Measurements from ENCODE around the gene MYMX.

MYMX gene

DNA sequence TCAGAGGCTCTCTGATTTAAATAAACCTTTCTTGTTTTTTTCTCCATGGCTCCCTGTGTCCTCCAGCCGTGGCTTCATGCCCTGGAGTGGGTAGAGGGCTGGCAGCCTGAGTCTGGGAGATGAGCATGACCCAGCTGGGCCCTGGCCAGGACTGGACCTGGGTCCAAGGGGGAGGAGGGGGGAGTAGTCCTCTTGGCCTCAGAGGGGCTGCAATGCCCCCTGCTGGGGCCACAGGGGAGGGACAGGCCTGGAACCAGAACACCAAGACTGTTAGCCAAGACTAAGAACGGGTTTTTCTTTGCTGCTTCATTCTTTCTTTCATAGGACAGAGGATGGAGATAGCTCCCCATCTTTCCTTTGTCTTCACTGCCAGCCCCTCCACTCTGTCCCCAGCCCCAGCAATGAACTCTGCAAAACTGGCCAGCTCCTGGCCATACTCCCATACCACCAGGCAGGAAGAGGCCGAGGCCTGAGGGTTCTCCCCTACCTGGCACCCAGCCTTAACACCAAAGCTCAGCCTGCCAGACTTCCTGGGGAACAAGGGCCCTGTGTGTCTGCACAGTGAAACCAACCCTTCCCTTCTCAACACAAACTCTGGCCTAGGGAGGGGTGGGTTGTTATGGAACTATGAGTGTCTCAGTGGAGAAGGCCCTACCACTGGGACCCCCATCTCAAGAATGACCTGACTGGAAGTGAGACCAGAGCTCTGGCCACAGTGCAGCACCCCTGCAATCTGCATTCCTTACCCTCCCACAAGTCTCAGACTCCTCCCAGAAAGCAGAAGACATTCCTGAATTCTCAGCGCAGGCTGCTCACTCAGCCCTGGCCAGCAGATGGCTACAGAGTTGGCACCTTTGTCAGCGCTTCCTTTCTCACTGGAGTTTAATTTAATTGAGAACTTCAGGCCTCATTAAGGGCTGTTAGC is 17.6 kb downstream of the MYMX start:
- DNase-seq, result no peak

DNA sequence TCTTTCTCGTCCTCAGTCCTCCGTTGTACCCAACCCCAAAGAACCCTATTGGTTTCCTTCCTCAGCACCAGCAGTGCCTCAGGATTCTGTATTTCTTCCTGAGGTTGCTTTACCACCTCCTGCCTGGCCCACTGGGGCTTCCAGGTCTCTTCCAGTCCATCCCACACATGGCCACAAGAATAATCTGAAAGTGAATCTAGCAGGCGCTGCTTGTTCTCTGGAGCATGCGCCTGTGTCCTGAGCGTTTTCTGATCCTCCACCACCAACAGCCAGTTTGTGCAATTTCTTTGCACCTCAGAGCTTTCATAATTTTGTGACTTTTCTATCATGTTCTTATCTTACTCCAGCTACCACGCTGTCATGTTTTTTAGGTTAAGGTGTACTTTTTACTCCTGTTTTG is 18.5 kb downstream of the MYMX start:
- no peak for DNase-seq

DNA sequence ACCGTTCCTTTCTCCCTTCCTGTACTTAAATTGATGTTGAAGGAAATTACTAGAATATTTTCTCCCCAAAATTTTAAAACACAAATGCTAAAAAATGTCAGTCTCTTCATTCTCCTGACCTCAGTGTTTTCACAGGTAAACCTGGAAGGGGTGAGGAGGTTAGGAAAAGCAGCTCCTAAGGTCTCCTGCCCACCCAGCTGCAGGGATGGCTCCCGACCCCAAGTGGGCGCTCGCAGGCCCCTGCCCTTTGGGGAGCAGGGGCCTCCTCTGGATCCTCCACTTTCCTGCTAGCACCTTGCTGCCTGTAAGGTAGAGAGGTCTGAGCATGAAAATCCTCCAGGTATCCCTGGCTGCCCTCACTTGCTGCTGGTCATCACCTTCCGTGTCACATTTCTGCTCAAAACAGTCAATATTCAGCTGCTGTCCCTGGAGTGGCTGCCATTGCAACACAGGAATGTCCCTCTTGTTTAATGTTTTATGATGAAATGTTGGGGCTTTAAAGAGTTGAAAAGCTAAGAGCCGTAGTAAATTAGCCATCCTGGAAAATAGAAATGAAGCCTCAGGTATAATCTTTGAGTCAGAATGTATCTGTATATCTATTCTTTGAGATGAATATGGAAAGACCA is 19.3 kb downstream of the MYMX start:
- no peak for DNase-seq

DNA sequence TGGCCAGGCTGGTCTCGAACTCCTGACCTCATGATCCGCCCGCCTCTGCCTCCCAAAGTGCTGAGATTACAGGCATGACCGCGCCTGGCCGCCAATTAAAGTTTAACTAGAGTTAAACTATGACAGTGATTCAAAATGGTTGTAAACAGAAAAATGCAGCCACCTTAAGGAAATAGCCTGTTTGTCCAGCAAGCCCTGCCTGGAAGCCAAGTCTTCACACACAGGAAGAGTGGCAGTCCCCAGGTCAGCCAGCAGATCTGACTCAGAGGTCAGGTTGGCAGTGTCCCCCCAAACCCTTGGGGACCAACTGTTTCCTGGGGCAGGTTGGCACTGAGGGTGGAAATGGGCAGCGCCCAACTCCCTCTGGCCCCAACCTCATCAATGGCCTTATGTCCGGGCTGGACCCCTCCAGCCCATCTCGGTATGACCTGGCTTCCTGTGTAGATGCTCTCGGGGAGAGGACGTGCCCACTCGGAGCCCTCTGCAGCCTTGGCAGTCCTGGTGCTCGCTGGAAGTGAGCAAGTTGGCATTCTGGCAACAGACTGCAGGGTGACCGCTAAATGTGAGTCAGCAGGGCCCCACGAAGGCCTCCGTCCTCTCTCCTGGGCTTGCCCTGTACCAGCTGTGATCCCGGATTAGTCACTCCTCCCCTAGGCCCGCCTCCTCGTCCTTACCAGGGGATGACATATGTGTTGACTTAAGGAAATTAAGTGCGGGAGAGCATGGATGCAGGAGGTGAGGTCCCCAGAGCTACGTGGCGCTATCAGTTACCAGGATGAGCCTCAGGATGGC is 20.5 kb downstream of the MYMX start:
- peak; percentile 96 for DNase-seq

DNA sequence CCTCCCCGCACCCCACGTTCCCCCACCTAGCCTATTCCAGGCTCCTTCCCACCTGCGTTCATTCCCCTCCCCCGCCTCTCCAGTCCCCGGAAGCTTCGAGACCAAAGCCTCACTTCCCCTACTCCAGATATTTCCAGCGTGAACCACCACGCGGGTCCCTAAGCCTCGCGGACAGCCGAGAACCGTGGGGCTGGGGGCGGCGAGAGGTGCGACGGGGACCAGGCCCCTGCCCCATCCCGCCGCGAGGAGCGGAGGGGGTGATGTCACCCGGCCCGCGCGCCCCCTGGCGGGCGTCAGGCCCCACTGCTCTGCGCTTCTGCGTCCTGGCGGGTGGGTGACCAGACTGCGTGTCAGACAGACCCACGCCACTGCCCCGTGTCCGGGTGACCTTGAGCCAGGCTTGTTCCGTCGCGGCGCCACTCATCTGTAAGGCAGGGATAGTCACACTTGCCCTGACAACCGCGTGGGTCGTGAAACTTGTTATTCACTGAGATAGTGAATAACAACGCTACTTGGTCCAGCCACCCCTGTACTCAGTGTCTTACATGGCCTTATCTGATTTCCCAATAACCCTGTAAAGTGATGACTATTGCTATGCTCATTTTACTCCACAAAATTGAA is 21.2 kb downstream of the MYMX start:
- DNase-seq, result peak; percentile 59

DNA sequence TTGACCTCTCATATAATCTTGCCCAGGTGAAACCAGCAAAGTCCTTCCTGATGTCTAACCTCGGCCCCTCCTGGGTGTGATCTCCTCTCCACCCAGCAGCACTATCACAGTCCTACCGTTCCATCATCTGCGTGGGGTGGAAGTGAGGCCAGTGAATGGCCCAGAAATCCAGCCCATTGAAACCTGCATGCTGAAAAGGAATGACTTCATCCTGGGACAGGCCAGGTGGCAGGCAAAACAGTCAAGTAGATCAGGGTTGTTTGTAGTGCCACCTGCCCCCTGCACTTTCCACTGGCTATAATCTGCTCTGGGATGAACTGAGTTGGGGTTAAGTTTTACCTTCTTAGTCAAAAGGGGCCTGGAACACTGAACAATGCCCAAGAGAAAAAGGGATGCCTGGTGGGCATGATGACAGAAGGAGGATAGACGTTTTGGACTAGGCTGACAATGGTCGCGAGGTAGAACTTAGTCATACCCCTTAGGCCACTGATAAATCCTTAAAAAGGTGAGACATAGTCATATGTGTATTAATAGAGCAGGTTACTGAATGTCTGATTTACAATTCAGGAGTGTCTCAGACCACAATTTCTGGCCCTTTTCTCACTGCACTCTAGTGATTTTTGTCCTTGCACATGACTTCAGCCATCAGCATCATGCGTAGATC is 22.1 kb downstream of the MYMX start:
- DNase-seq, result no peak

DNA sequence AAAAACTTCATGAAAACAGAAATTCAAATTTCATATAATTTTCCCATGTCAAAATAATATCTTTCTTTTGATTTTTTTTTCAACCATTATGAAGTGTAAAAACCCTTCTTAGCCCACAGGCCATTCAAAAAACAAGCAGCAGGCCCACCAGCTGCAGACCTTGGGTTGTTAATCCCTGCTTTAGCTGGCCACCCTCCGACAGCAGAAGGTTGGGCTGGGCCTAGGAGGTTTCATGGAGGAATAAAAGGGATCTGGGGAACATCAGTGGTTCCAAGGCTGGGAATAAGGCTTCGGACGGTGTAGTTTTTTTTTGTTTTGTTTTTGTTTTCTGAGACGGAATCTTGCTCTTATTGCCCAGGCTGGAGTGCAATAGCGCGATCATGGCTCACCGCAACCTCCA is 26.6 kb downstream of the MYMX start:
- no peak for DNase-seq

DNA sequence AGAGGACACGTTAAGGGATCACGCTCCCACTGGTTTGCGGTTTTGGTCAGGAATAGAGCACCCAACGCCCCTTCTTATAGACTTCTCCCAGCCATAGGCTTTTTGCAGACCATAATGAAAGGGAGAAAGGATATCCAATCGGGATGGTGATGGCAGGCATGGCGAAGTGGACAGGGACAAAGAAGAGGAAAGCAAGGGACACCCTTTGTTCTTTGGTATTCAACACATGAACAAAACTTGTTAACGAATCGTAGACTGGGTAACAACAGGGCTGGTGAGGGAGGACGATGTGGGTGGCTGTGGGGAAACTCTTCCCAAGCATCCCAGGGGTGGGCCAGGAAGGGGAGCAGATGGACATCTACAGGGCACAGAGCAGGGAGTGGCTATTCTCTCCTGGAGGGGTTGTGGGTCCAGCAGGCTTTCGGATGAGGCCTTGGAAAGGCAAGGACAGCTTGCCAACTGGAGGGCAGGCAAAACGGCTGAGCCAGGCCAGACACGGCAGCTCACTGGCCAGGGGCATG is 28.7 kb downstream of the MYMX start:
- no peak for DNase-seq

DNA sequence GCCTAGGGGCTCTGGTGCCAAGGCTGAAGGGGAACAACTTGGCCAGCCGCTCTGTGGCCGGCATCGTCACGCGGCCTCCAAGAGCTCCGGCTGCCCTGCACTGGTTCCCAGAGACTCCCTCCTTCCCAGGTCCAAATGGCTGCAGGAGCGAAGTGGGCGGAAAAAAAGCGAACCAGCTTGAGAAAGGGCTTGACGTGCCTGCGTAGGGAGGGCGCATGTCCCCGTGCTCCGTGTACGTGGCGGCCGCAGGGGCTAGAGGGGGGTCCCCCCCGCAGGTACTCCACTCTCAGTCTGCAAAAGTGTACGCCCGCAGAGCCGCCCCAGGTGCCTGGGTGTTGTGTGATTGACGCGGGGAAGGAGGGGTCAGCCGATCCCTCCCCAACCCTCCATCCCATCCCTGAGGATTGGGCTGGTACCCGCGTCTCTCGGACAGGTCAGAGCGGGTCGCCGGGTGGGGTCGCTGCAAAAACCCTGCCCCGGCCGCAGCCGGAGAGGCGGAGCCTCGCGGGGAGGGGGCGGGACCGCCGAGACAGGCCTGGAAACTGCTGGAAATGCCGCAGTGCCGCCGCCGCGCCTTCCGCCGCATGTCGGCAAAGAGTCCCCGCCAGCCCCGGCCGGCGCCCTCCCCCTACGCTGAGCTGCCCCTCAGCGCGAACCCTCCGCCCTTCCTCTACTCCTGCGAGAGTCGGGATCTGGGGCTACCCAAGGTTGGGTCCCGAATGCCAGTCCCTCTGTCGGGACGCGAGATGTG is 29.4 kb downstream of the MYMX start:
- DNase-seq, result peak; percentile 95

DNA sequence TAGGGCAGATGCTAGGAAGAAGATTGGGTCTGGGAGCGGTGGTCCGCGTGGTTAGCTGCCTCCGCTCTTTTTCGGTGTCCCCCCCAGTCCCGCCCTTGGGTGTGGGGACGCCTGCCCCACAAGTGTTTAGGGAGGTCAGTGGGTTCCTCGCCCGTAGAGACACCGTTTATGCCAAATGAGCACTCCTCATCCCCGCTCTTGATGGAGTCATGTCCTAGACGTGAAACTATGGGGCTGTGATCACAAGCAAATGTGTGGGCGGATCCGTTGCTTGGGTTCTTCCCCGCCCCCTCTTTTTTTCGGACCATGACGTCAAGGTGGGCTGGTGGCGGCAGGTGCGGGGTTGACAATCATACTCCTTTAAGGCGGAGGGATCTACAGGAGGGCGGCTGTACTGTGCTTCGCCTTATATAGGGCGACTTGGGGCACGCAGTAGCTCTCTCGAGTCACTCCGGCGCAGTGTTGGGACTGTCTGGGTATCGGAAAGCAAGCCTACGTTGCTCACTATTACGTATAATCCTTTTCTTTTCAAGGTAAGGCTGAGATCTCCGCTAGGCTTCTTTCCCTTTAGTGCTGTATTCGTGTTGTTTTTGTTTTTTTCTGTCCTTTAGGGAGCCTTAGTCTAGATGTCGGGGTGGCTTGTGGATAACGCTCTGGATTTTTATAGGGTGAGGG is 30.1 kb downstream of the MYMX start, which contains the start of gene HSP90AB1:
TSS of gene HSP90AB1 (plus strand) at position 439 of the 675 bp plus-strand sequence. CDS start 1,529 bp downstream, outside the sequence.
- peak; percentile 99 for DNase-seq

DNA sequence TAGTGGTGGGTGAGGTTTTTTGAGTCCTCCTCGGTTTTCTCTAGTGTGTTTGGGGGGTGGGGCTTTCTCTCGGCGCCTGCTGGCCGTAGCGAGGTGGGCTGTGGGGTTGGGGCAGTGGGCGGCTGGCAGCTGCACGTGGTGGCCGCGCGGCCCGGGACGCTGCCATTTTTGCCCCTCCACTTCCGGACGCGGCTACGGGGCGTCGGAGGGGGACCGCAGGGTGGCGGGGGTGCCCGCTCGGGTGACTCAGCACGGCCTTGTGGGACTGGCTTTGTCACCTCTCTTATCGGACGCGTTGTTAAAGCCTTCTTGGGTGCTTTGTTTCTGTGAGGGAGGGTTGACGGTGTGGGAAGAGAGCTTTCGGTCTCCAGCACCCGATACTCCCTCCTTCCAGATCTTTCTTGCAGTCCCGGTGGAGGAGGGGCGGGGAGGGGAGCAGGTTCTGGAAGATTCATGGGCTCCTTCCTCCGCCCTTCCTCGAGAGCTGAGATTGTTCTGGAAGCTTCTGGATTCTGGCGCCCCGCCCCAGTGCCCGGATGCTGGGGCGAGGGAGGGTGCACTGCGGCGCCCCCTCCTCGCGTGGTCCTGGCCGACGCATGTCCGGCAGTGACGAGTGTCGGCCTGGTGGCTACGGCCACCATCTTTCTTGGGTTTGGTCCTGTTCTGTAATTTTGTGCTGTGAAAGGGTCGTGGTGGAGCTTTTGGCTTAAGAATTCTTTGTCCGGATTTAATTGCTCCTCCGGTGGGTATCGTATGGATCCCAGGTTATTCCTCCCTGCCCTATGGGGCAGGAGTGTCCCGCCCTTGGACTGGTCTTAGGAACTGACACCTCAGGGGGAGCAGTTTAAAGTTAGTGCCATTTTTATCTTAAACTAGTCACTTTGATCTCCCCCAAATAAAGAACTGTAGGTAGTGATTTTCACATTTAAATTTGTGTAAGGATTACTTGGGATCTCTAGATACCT is 30.9 kb downstream of the MYMX start:
- DNase-seq, result no peak

DNA sequence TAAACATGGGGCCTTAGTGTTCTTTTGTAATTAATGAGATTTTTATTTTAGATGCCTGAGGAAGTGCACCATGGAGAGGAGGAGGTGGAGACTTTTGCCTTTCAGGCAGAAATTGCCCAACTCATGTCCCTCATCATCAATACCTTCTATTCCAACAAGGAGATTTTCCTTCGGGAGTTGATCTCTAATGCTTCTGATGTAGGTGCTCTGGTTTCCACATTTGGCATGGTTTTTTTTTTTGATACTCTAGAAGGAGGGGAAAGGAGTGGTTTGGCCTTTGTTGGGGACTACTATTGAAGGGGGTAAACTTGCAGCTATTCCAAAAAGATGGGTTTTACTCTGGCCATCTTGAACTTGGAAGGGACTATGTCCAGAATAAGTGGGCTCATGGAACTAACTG is 31.9 kb downstream of the MYMX start:
- no peak for DNase-seq

DNA sequence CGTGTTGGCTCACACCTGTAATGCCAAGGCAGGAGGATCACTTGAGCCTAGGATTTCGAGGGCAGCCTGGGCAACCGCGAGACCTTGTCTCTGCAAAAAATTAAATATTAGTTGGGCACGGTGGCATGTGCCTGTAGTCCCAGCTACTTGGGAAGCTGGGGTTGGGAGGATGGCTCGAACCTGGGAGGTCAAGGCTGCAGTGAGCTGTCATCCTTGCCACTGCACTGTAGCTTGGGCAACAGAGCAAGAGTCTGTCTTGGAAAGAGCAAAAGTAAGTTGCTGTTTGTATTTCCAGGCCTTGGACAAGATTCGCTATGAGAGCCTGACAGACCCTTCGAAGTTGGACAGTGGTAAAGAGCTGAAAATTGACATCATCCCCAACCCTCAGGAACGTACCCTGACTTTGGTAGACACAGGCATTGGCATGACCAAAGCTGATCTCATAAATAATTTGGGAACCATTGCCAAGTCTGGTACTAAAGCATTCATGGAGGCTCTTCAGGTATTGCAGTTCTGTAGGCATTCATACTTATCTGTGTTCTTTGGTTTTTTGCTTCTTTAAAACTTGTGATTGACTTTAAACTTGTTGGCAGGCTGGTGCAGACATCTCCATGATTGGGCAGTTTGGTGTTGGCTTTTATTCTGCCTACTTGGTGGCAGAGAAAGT is 32.5 kb downstream of the MYMX start:
- no peak for DNase-seq

DNA sequence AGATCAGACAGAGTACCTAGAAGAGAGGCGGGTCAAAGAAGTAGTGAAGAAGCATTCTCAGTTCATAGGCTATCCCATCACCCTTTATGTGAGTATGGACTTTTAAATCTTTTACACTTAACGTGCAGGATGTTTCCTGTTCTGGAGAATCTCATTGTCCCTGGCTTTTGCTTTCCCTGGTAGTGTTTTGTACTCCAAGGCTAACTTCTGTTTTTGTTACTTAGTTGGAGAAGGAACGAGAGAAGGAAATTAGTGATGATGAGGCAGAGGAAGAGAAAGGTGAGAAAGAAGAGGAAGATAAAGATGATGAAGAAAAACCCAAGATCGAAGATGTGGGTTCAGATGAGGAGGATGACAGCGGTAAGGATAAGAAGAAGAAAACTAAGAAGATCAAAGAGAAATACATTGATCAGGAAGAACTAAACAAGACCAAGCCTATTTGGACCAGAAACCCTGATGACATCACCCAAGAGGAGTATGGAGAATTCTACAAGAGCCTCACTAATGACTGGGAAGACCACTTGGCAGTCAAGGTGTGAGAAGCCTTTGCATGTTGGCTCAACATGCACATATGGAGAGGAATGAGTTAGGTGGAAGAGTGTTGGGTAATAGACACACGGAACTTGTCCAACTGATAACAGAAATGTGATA is 33.5 kb downstream of the MYMX start:
- DNase-seq, result no peak

DNA sequence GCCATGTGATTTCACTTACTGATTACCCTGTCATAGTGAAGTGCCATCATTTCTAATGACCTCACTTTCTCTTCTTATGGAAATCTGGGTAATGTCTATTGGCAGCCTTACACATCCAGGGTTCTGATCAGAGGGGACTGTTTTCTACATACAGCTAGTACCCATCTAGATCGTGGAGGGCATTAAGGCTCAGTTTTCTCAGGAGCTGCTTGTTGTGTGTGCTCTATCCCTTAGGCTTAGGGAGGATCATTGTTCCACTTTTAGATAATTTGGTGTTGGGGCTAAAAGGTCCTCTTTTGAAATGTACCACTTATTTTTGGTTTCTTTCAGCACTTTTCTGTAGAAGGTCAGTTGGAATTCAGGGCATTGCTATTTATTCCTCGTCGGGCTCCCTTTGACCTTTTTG is 34.0 kb downstream of the MYMX start:
- DNase-seq, result no peak

DNA sequence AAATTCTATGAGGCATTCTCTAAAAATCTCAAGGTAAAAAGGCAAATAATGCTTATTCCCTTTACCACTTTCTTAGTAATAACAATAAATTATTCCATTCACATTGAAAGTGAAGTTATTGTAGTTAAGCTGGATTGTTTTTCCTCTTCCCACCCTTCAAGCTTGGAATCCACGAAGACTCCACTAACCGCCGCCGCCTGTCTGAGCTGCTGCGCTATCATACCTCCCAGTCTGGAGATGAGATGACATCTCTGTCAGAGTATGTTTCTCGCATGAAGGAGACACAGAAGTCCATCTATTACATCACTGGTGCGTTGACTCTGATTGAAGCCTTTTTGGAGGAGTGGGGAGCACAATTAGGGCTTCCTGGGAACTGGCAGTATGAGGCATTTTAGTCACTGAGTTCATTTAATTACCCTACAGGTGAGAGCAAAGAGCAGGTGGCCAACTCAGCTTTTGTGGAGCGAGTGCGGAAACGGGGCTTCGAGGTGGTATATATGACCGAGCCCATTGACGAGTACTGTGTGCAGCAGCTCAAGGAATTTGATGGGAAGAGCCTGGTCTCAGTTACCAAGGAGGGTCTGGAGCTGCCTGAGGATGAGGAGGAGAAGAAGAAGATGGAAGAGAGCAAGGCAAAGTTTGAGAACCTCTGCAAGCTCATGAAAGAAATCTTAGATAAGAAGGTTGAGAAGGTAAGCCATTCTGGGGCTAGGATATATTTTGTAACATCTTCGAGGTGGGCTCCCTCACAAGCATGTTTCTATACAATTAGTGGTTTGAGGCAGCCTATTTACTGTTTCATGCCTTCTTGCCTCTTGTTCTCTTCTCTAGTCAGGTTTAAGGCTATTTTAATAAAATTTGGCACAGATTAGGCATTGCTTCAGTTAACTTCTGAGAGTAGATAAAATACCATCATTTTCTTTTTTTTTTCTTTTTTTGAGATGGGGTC is 35.1 kb downstream of the MYMX start:
- DNase-seq, result no peak
